Activated naive CD4-positive, alpha-beta T cell treated with anti-CD3 and anti-CD28 coated beads, Interleukin-2, amount 50 U/mL, for 24 hours (primary cell): ENCODE data around the gene BCL11A.

Source experiments
- H3K27ac Mint-ChIP-seq: one replicate; pipeline ENCODE4 v1.8.0; 2021; ENCODE audit warnings: mild to moderate bottlenecking, mixed read lengths
- H3K27me3 Mint-ChIP-seq: one replicate; pipeline ENCODE4 v1.8.0; 2021; ENCODE audit warnings: mixed read lengths
- H3K36me3 Mint-ChIP-seq: one replicate; pipeline ENCODE4 v1.8.0; 2021; ENCODE audit warnings: mixed read lengths
- H3K4me1 Mint-ChIP-seq: one replicate; pipeline ENCODE4 v1.8.0; 2021; ENCODE audit warnings: mixed read lengths
- H3K4me3 Mint-ChIP-seq: one replicate; pipeline ENCODE4 v1.8.0; 2021; ENCODE audit warnings: mild to moderate bottlenecking, mixed read lengths
- H3K9me3 Mint-ChIP-seq: one replicate; pipeline ENCODE4 v1.8.0; 2021; ENCODE audit warnings: mixed read lengths

Gene BCL11A

GRCh38 chr2:60485055-60485454 lies 68.4 kb downstream of the BCL11A start:
- no peaks in the 10 kb centered on the region for H3K9me3 Mint-ChIP-seq
- no peak overlapping the region for H3K4me3 Mint-ChIP-seq
- no peak overlapping the region for H3K27ac Mint-ChIP-seq
- no peaks in the 10 kb centered on the region for H3K36me3 Mint-ChIP-seq
- H3K4me1 Mint-ChIP-seq = no peaks in the 10 kb centered on the region
- peaks cover 6% of the 10 kb centered on the region for H3K27me3 Mint-ChIP-seq

DNA sequence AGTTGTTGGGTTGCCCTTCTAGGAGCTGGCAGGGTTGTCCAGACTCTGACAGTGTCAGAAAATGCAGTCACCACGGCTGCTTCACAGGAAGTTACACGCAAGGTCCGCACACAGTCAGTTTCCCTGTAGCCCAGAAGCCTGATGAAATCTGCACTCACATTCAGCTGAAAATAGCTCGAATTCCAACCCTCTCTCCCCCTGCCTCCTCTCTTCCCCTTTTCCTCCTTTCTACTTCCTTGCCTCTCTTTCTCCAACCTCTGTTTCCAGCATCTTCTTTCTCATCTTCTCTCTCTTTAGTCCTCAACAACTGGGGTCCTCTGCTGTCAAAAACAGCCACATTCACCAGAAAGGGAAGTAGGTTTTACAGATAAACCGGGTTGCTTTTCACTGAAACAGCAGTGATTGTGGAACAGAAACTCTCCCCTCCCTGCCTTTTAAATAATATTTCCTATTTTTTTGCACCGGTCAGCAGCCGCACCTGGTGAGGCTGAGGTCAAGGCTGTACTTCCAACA lies 69.3 kb downstream of the BCL11A start:
- H3K36me3 Mint-ChIP-seq = no peaks in the 10 kb centered on the region
- no peak overlapping the region for H3K27ac Mint-ChIP-seq
- no peak overlapping the region for H3K4me3 Mint-ChIP-seq
- no peaks in the 10 kb centered on the region for H3K9me3 Mint-ChIP-seq
- no peaks in the 10 kb centered on the region for H3K4me1 Mint-ChIP-seq
- H3K27me3 Mint-ChIP-seq = peaks cover 8% of the 10 kb centered on the region

DNA sequence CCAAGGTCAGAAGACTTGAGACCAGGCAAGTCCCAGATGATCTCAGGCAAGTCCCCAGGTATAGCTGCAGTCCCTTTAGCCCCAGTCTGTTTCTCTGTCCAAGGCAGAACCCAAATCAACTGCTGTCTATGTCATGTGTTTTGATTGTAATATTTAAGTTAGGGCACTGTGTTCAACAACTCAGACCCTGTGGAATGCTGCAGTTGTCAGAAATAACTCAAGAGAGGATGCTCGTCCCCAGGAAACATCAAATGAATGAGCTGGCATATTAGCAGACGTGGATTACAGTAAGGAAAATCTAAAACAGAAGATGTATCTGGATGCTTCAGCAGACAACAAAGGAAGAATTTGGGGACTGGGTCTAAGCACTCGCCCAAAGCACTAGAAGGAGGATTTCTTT lies 70.1 kb downstream of the BCL11A start:
- Mint-ChIP-seq H3K4me3 (no peak overlapping the region), H3K9me3 (no peaks in the 10 kb centered on the region), H3K4me1 (no peaks in the 10 kb centered on the region), H3K27me3 (peaks cover 8% of the 10 kb centered on the region), H3K27ac (no peak overlapping the region), H3K36me3 (no peaks in the 10 kb centered on the region)

GRCh38 chr2:60482222-60482621 lies 71.2 kb downstream of the BCL11A start:
- Mint-ChIP-seq H3K36me3 (no peaks in the 10 kb centered on the region), H3K27me3 (peaks cover 8% of the 10 kb centered on the region), H3K9me3 (no peaks in the 10 kb centered on the region), H3K4me3 (no peak overlapping the region), H3K27ac (peak overlapping the region; percentile 14), H3K4me1 (no peaks in the 10 kb centered on the region)

- no peaks in the 10 kb centered on the region for H3K4me1 Mint-ChIP-seq
- no peaks in the 10 kb centered on the region for H3K36me3 Mint-ChIP-seq
- peaks cover 8% of the 10 kb centered on the region for H3K27me3 Mint-ChIP-seq
- H3K27ac Mint-ChIP-seq = no peak overlapping the region
- no peak overlapping the region for H3K4me3 Mint-ChIP-seq
- no peaks in the 10 kb centered on the region for H3K9me3 Mint-ChIP-seq
Measured at GRCh38 chr2:60481257-60481656, 72.2 kb downstream of the BCL11A start.

- no peak overlapping the region for H3K4me3 Mint-ChIP-seq
- H3K9me3 Mint-ChIP-seq = no peaks in the 10 kb centered on the region
- H3K36me3 Mint-ChIP-seq = no peaks in the 10 kb centered on the region
- H3K27me3 Mint-ChIP-seq = peaks cover 6% of the 10 kb centered on the region
- no peaks in the 10 kb centered on the region for H3K4me1 Mint-ChIP-seq
- H3K27ac Mint-ChIP-seq = no peak overlapping the region
Measured at GRCh38 chr2:60480089-60480773, 73.2 kb downstream of the BCL11A start.

GRCh38 chr2:60479226-60480088 lies 74.0 kb downstream of the BCL11A start:
- Mint-ChIP-seq H3K9me3 (no peaks in the 10 kb centered on the region), H3K36me3 (no peaks in the 10 kb centered on the region), H3K27me3 (peaks cover 6% of the 10 kb centered on the region), H3K27ac (no peak overlapping the region), H3K4me3 (no peak overlapping the region), H3K4me1 (no peaks in the 10 kb centered on the region)

GRCh38 chr2:60478660-60479059 lies 74.8 kb downstream of the BCL11A start:
- H3K4me3 Mint-ChIP-seq = no peak overlapping the region
- no peaks in the 10 kb centered on the region for H3K4me1 Mint-ChIP-seq
- H3K27me3 Mint-ChIP-seq = peaks cover 6% of the 10 kb centered on the region
- no peak overlapping the region for H3K27ac Mint-ChIP-seq
- H3K9me3 Mint-ChIP-seq = no peaks in the 10 kb centered on the region
- no peaks in the 10 kb centered on the region for H3K36me3 Mint-ChIP-seq

DNA sequence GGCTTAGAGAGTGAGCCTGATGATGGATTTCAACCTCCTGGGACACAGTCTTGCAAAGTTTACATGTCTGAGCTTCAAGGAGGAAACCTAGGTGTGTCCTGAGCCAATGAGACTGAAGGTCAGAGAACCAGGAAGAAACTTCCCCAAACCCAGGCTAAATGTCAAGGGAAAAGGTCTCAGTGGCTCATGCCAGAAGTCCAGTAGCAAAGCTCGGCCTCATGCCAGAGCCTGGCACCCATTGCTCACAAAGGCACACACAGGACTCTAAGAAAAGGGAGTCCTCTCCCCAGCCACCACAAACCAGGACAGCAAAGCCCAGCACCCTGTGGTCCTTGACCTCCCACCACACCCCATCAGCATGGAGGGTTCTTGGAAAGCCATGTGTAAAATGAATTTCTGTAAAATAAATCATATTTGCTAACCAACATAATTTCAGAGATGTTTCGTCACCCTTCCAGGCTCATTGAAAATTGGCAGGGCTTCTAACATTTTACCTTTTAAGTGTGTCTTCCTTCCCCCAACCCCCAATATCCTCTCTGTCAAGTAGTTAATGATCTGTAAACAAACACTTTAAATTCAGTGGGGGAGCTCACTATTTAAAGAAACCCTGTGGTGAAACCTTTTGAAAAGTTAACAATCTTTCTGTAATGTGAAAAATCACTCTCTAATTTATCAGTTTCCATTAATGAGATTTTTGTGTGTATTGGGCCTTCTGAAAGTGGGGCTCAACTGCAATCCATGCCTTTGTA lies 77.1 kb downstream of the BCL11A start:
- no peak overlapping the region for H3K4me3 Mint-ChIP-seq
- peaks cover 3% of the 10 kb centered on the region for H3K27me3 Mint-ChIP-seq
- H3K27ac Mint-ChIP-seq = no peak overlapping the region
- H3K9me3 Mint-ChIP-seq = no peaks in the 10 kb centered on the region
- no peaks in the 10 kb centered on the region for H3K36me3 Mint-ChIP-seq
- H3K4me1 Mint-ChIP-seq = no peaks in the 10 kb centered on the region

- Mint-ChIP-seq H3K27ac (no peak overlapping the region), H3K4me1 (no peaks in the 10 kb centered on the region), H3K27me3 (peaks cover 2% of the 10 kb centered on the region), H3K36me3 (no peaks in the 10 kb centered on the region), H3K9me3 (no peaks in the 10 kb centered on the region), H3K4me3 (no peak overlapping the region)
Measured at GRCh38 chr2:60475123-60475830, 78.2 kb downstream of the BCL11A start.

- Mint-ChIP-seq H3K9me3 (no peaks in the 10 kb centered on the region), H3K27me3 (no peaks in the 10 kb centered on the region), H3K4me3 (no peak overlapping the region), H3K4me1 (no peaks in the 10 kb centered on the region), H3K27ac (no peak overlapping the region), H3K36me3 (no peaks in the 10 kb centered on the region)
Measured at GRCh38 chr2:60474301-60474700, 79.2 kb downstream of the BCL11A start.

DNA sequence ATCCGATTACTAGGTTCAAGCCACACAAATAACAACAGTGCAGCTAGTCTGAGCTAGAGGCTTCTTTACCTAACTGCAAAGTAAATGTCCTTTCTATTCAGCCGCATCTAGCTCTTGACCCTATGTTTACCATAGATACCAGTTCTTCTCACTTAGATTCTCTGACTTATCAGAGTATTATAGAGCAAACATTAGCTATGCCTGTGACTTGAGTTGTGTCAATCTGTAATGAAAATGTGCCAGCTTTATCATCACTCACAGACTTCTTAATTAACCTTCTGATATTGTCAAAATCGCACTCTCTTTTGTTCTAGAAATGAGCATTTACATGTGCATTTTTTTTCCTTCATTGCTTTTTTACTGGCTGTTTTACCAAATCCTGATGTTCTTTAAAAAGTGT lies 79.9 kb downstream of the BCL11A start:
- Mint-ChIP-seq H3K27ac (no peak overlapping the region), H3K9me3 (no peaks in the 10 kb centered on the region), H3K36me3 (peaks cover 3% of the 10 kb centered on the region), H3K4me3 (no peak overlapping the region), H3K4me1 (no peaks in the 10 kb centered on the region), H3K27me3 (no peaks in the 10 kb centered on the region)

DNA sequence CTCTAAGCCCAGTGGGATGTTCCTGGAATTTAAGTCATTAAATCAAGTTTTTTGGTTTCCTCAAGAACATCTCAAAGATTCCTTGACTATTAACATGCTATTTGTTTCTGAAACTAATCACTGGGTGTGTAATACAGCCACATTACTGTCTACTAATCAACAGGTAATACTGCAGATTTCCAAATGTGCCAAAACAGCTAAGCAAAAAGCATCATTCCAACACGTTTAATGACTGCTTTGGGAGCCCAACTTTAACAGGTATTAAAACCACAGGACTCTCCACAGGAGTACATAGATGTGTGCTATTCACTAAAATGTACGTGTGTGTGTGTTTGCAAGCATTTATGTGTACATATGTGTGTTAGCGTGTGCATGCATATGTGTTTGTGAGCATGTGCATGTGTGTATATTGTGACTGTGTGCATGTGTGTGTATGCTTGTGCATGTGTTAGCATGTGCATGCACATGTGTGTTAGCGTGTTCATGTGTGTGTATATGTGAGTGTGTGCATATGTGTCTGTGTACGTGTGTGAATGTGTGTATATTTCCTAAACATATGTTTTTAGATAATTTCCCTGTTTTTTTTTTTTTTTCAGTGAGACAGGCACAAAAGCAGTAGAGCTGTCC lies 80.7 kb downstream of the BCL11A start:
- no peaks in the 10 kb centered on the region for H3K4me1 Mint-ChIP-seq
- no peaks in the 10 kb centered on the region for H3K27me3 Mint-ChIP-seq
- no peak overlapping the region for H3K27ac Mint-ChIP-seq
- H3K9me3 Mint-ChIP-seq = no peaks in the 10 kb centered on the region
- H3K36me3 Mint-ChIP-seq = peaks cover 3% of the 10 kb centered on the region
- H3K4me3 Mint-ChIP-seq = no peak overlapping the region

GRCh38 chr2:60472041-60472440 lies 81.4 kb downstream of the BCL11A start:
- Mint-ChIP-seq H3K9me3 (no peaks in the 10 kb centered on the region), H3K4me1 (no peaks in the 10 kb centered on the region), H3K27ac (no peak overlapping the region), H3K27me3 (no peaks in the 10 kb centered on the region), H3K4me3 (no peak overlapping the region), H3K36me3 (peaks cover 3% of the 10 kb centered on the region)

GRCh38 chr2:60470340-60470739 lies 83.1 kb downstream of the BCL11A start:
- Mint-ChIP-seq H3K4me3 (no peak overlapping the region), H3K36me3 (peaks cover 3% of the 10 kb centered on the region), H3K4me1 (no peaks in the 10 kb centered on the region), H3K9me3 (no peaks in the 10 kb centered on the region), H3K27ac (no peak overlapping the region), H3K27me3 (no peaks in the 10 kb centered on the region)
